ENCODE data around the gene GRHL1. TPM values are rescaled to one million over a fixed set of nuclear protein-coding genes. Genes with fewer than 3 reads are reported as not detected.

The GRHL1 gene
- total and polyA plus RNA-seq, 3 donors from 2014 or later: 4.6 to 8.3 (median 8.0) TPM

GRCh38 chr2:10027660-10028330 is 76.3 kb downstream of the GRHL1 start:
- TF ChIP-seq POLR2A (IDR thresholded peaks at IDR 0.05) (no peak), CTCF (IDR thresholded peaks at IDR 0.05) (no peak)
- 68 to 84% methylated on average over 9 to 16 of the region's 16 CpGs for WGBS, 2 donors
- intact Hi-C loops (cut with DNase I; ENCODE audit: low total_unique reads): no loop called here
- DNase-seq: no peak
- Histone ChIP-seq H3K9me3 (no peaks in the 10 kb centered on the region), H3K4me3 (no peak overlapping the region), H3K27me3 (no peaks in the 10 kb centered on the region), H3K36me3 (ENCODE audit: low read depth, missing control alignments) (no peaks in the 10 kb centered on the region), H3K27ac (peak overlapping the region in 1 of 2 donors; percentile 24), H3K4me1 (peaks cover 6% of the 10 kb centered on the region)

GRCh38 chr2:10028407-10028987 is 77.0 kb downstream of the GRHL1 start:
- Histone ChIP-seq H3K4me3 (no peak overlapping the region), H3K27ac (no peak overlapping the region), H3K9me3 (no peaks in the 10 kb centered on the region), H3K36me3 (ENCODE audit: low read depth, missing control alignments) (no peaks in the 10 kb centered on the region), H3K4me1 (peaks cover 6% of the 10 kb centered on the region), H3K27me3 (no peaks in the 10 kb centered on the region)
- no peak for DNase-seq
- 90% methylated on average over 10 to 16 of the region's 16 CpGs for WGBS, 2 donors
- TF ChIP-seq POLR2A (IDR thresholded peaks at IDR 0.05) (no peak), CTCF (IDR thresholded peaks at IDR 0.05) (no peak)
- intact Hi-C loops (cut with DNase I; ENCODE audit: low total_unique reads): no loop called here

DNA sequence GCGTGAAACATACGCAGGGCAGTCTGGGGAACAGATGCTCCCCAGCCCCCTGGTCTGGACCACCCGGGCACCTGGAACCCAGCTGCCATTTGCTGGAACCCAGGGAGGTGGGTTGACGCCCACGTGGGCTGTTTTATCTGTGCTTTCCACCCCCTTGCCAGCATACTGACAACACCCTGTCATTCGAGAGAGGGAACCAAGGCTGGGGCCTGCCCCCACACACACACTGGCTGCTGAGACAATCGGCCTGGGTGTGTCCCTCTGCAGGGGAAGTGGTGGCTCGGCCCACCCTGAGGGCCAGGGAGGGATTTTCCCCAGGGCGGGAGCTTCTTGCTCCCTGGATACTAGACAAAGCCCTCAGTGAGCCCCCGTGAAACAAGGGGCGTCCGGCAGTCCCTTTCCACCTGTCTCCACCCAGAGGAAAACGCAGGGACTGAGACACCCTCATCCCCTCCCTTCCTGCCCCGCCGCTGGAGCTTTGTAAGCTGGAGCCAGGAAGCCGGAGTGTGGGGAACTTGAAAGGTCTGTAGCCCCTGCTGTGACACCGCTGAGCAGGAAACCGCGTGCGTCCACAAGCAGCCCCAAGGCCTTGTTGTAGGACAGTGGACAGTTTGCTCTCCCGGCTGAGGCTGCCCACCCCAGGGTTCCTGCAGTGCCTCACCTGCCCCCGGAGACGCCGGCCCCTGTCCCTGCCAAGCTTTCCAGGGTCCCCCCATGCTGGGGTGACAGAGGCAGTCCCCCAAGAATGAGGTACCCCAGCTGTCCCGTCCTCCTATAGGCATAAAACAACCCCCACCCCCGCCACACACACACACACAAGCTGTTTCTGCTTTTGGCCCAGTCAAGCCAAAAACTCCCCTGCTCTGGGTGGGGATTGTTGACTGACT is 77.7 kb downstream of the GRHL1 start:
- Histone ChIP-seq H3K4me1 (peaks cover 6% of the 10 kb centered on the region), H3K27me3 (no peaks in the 10 kb centered on the region), H3K36me3 (ENCODE audit: low read depth, missing control alignments) (no peaks in the 10 kb centered on the region), H3K4me3 (no peak overlapping the region), H3K27ac (no peak overlapping the region), H3K9me3 (no peaks in the 10 kb centered on the region)
- 59 to 67% methylated on average over 9 to 24 of the region's 26 CpGs for WGBS, 2 donors
- DNase-seq: no peak
- TF ChIP-seq POLR2A (IDR thresholded peaks at IDR 0.05) (no peak), CTCF (IDR thresholded peaks at IDR 0.05) (no peak)
- intact Hi-C loops (cut with DNase I; ENCODE audit: low total_unique reads): no loop called here

GRCh38 chr2:10029875-10030223 is 78.4 kb downstream of the GRHL1 start:
- peaks cover 6% of the 10 kb centered on the region for H3K4me1 ChIP-seq
- TF ChIP-seq POLR2A (IDR thresholded peaks at IDR 0.05) (no peak), CTCF (IDR thresholded peaks at IDR 0.05) (no peak)
- WGBS, 2 donors: 77 to 86% methylated on average over 7 of the region's 7 CpGs
- H3K36me3 ChIP-seq (ENCODE audit: low read depth, missing control alignments): no peaks in the 10 kb centered on the region
- intact Hi-C loops (cut with DNase I; ENCODE audit: low total_unique reads): no loop called here
- no peak overlapping the region for H3K27ac ChIP-seq
- no peaks in the 10 kb centered on the region for H3K27me3 ChIP-seq
- no peak for DNase-seq
- H3K9me3 ChIP-seq: no peaks in the 10 kb centered on the region
- no peak overlapping the region for H3K4me3 ChIP-seq

Measured in testis (tissue), 3 donors.